Measurements from ENCODE around the gene ONECUT3. TPM values are rescaled to one million over a fixed set of nuclear protein-coding genes. Genes with fewer than 3 reads are reported as not detected.

ONECUT3 gene
- total RNA-seq, 2 donors from 2014 or later, result not detected

GRCh38 chr19:1817553-1818179, 64.4 kb downstream of the ONECUT3 start:
- Mint-ChIP-seq H3K4me3 (no peak overlapping the region), H3K27ac (no peak overlapping the region), H3K4me1 (ENCODE audit: low read depth in 2 of 2) (peaks cover 6 to 8% of the 10 kb centered on the region in 2 donors), H3K36me3 (no peaks in the 10 kb centered on the region), H3K9me3 (no peaks in the 10 kb centered on the region), H3K27me3 (no peaks in the 10 kb centered on the region)
- no peak for ATAC-seq
- DNase-seq (ENCODE audit: low spot score), result no peak

GRCh38 chr19:1818549-1819195, 65.4 kb downstream of the ONECUT3 start:
- no peak overlapping the region for H3K4me3 Mint-ChIP-seq
- H3K27me3 Mint-ChIP-seq, result no peaks in the 10 kb centered on the region
- no peak overlapping the region for H3K27ac Mint-ChIP-seq
- DNase-seq (ENCODE audit: low spot score) (no peak), ATAC-seq (no peak)
- no peaks in the 10 kb centered on the region for H3K9me3 Mint-ChIP-seq
- peaks cover 0 to 3% of the 10 kb centered on the region in 2 donors for H3K4me1 Mint-ChIP-seq (ENCODE audit: low read depth in 2 of 2)
- no peaks in the 10 kb centered on the region for H3K36me3 Mint-ChIP-seq

DNA sequence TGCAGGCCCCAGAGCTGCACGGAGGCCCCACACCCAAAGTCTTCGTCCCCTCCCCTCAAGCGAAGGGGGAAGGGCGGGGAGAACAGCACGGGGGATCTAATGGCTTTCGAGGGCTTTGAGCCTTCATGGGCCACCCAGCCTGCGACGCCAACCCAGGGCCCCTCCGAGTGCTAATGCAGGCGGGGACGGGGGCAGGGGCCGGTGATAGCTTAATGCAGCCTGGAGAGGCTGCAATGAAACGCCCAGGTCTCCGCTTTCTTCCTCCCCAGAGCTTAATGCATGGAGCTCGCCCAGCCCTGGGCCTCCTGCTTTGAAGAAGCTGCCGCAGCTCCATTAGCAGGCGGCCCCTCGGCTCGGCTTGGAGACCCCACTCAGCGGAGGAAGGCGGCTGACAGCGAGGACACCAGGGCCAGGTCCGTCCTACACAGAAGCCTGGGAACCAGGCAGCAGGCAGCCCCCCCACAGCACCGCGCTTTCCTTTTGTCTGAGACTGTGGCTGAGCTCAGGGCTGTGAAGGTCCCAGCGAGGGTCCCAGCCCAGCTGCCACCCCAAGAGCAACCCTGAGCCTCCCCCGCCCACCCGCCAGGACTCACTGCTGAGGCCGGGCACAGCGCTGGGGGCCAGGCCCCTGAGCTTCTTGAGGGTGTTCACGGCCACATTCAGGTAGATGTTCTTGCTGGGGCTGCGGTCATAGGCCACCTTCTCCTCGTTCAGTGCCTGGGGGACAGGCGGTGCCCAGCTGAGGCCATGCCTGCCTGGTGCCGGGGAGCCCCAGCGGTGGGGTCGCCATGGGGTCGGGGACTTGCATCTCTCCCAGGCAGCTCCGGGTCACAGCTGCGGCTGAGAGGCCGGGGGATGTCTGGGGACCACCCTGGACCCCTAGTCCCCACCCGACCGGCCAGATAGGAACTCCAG, 66.3 kb downstream of the ONECUT3 start:
- DNase-seq (ENCODE audit: low spot score) (no peak), ATAC-seq (no peak)
- Mint-ChIP-seq H3K27me3 (no peaks in the 10 kb centered on the region), H3K4me3 (no peak overlapping the region), H3K9me3 (no peaks in the 10 kb centered on the region), H3K27ac (no peak overlapping the region), H3K4me1 (ENCODE audit: low read depth in 2 of 2) (peaks cover 0 to 3% of the 10 kb centered on the region in 2 donors), H3K36me3 (no peaks in the 10 kb centered on the region)

GRCh38 chr19:1822210-1822609, 68.9 kb downstream of the ONECUT3 start:
- H3K4me3 Mint-ChIP-seq, result no peak overlapping the region
- no peak overlapping the region for H3K27ac Mint-ChIP-seq
- peaks cover 0 to 3% of the 10 kb centered on the region in 2 donors for H3K4me1 Mint-ChIP-seq (ENCODE audit: low read depth in 2 of 2)
- no peaks in the 10 kb centered on the region for H3K27me3 Mint-ChIP-seq
- no peak for ATAC-seq
- no peaks in the 10 kb centered on the region for H3K36me3 Mint-ChIP-seq
- DNase-seq (ENCODE audit: low spot score), result no peak
- no peaks in the 10 kb centered on the region for H3K9me3 Mint-ChIP-seq

- DNase-seq (ENCODE audit: low spot score) (no peak), ATAC-seq (no peak)
- no peaks in the 10 kb centered on the region for H3K36me3 Mint-ChIP-seq
- H3K9me3 Mint-ChIP-seq, result no peaks in the 10 kb centered on the region
- H3K4me3 Mint-ChIP-seq, result no peak overlapping the region
- peaks cover 0 to 2% of the 10 kb centered on the region in 2 donors for H3K4me1 Mint-ChIP-seq (ENCODE audit: low read depth in 2 of 2)
- H3K27me3 Mint-ChIP-seq, result no peaks in the 10 kb centered on the region
- no peak overlapping the region for H3K27ac Mint-ChIP-seq
Measured at GRCh38 chr19:1823020-1823419, 69.7 kb downstream of the ONECUT3 start.

DNA sequence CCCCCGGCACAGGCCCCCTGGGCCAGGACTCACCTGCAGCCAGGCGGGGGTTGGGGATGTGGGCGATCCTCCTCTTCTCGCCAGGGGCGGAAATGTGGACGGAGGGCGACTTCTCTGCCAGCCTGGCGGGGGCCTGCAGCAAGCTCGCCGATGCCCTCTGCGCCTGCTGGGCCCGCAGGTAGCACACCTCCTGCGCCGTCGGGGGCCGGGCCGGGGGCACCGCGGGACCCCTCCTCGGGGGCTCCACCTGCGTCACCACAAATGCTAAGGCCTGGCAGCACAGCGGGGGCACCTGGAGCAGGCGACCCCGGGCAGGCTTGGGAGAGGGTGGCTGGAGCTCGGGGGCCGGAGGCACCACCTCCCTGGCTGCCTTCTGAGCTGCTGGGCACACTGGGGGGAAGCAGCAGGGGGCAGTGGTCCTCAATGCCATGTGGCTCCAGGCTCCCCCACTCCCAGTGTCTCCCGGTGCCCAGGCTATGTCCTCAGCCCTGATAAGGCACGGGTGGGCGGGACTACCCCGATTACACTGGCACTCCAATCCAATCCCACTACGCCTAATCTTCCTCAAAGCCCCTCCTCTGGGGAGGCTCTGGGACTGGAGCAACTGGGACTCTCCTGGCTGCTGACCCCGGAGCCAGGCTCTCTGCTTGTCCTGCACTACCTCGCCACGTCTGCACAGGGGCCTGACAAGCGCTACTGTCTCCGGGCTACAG, 70.4 kb downstream of the ONECUT3 start:
- H3K36me3 Mint-ChIP-seq, result no peaks in the 10 kb centered on the region
- no peaks in the 10 kb centered on the region for H3K9me3 Mint-ChIP-seq
- H3K27me3 Mint-ChIP-seq, result no peaks in the 10 kb centered on the region
- H3K27ac Mint-ChIP-seq, result no peak overlapping the region
- ATAC-seq (no peak), DNase-seq (ENCODE audit: low spot score) (no peak)
- no peak overlapping the region for H3K4me3 Mint-ChIP-seq
- no peaks in the 10 kb centered on the region for H3K4me1 Mint-ChIP-seq (ENCODE audit: low read depth in 2 of 2)

DNA sequence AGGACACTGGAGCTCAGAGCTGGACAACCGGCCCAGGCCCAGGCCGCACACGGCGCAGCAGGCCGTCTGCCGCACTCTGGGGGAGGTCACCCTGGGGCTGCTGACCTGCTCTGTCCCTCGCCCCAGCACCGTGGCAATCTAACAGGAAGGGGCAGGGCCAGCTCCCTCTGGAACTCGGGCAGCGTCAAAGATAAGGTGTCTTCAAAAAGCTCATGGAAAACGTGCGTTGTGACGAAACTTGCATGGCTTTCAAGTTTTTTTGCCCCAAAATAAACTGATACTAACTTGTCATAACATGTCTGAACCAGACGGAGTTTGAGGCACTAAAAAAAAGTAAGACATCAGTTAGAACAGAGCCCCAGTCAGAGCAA, 70.9 kb downstream of the ONECUT3 start:
- no peaks in the 10 kb centered on the region for H3K36me3 Mint-ChIP-seq
- no peak for ATAC-seq
- no peaks in the 10 kb centered on the region for H3K9me3 Mint-ChIP-seq
- no peaks in the 10 kb centered on the region for H3K4me1 Mint-ChIP-seq (ENCODE audit: low read depth in 2 of 2)
- no peak overlapping the region for H3K27ac Mint-ChIP-seq
- no peaks in the 10 kb centered on the region for H3K27me3 Mint-ChIP-seq
- no peak for DNase-seq (ENCODE audit: low spot score)
- no peak overlapping the region for H3K4me3 Mint-ChIP-seq

- H3K27me3 Mint-ChIP-seq, result no peaks in the 10 kb centered on the region
- DNase-seq (ENCODE audit: low spot score) (peak; percentile 71), ATAC-seq (peak; percentile 71 to 74)
- H3K4me3 Mint-ChIP-seq, result no peak overlapping the region
- no peak overlapping the region for H3K27ac Mint-ChIP-seq
- no peaks in the 10 kb centered on the region for H3K4me1 Mint-ChIP-seq (ENCODE audit: low read depth in 2 of 2)
- H3K36me3 Mint-ChIP-seq, result no peaks in the 10 kb centered on the region
- H3K9me3 Mint-ChIP-seq, result no peaks in the 10 kb centered on the region
Measured at GRCh38 chr19:1825909-1826556, 72.7 kb downstream of the ONECUT3 start.

GRCh38 chr19:1826557-1827521, 73.5 kb downstream of the ONECUT3 start:
- Mint-ChIP-seq H3K36me3 (no peaks in the 10 kb centered on the region), H3K4me1 (ENCODE audit: low read depth in 2 of 2) (no peaks in the 10 kb centered on the region), H3K4me3 (no peak overlapping the region), H3K27me3 (no peaks in the 10 kb centered on the region), H3K27ac (no peak overlapping the region), H3K9me3 (no peaks in the 10 kb centered on the region)
- DNase-seq (ENCODE audit: low spot score) (no peak), ATAC-seq (peak in 1 of 2 donors; percentile 9)

GRCh38 chr19:1827566-1828278, 74.4 kb downstream of the ONECUT3 start:
- no peak overlapping the region for H3K4me3 Mint-ChIP-seq
- H3K27me3 Mint-ChIP-seq, result no peaks in the 10 kb centered on the region
- H3K27ac Mint-ChIP-seq, result no peak overlapping the region
- no peak for DNase-seq (ENCODE audit: low spot score)
- H3K36me3 Mint-ChIP-seq, result no peaks in the 10 kb centered on the region
- H3K4me1 Mint-ChIP-seq (ENCODE audit: low read depth in 2 of 2), result no peaks in the 10 kb centered on the region
- ATAC-seq, result no peak
- no peaks in the 10 kb centered on the region for H3K9me3 Mint-ChIP-seq

DNA sequence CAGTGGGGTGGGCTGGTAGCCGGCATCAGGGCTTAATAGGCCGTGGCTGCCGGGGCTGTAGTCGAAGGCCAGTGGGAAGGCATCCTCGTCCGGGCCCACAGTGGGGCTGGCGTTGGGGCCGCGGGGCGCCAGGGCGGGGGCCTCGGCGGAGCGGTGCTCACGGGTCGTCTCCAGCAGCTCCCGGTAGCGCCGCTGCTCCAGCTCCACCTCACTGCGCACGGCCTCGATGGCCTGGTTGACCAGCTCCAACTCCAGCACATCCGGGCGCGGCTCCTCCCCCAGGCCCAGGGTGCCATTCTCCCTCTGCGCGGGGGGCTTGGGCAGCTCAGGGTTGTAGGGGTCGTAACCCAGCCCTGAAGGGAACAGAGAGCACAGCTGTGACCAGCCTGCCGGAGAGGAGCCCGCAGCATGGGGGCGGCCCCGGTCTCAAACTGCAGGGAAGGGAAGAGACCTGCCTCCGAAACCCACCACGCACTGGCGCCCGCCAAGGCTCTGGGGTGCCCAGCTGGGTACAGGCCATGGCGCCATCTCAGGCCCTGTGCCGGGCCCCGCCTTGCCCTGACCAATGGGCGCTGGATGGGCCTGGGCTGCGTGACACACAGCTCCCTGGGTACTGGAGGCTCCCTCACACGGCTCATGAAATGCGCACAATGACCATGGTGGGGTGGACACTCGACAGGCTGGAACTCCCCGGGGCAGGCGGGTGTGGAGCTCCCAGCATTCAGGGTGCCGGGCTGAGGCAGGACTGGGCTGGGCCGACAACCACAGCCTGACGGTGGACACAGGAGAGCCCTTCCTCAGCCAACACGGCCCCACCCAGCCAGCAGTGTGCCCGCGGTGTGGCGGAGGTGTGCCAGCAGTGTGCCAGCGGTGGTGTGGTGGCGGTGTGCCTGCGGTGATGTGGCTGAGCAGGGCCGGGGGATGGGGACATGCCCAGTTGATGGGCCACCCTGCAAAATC, 75.3 kb downstream of the ONECUT3 start:
- H3K4me1 Mint-ChIP-seq (ENCODE audit: low read depth in 2 of 2), result no peaks in the 10 kb centered on the region
- H3K9me3 Mint-ChIP-seq, result no peaks in the 10 kb centered on the region
- no peak overlapping the region for H3K27ac Mint-ChIP-seq
- ATAC-seq (peak; percentile 13 to 20), DNase-seq (ENCODE audit: low spot score) (no peak)
- H3K4me3 Mint-ChIP-seq, result no peak overlapping the region
- no peaks in the 10 kb centered on the region for H3K36me3 Mint-ChIP-seq
- H3K27me3 Mint-ChIP-seq, result no peaks in the 10 kb centered on the region
